HG03432 (cell line): ENCODE data around the gene PGAM2.
"Not testable (repeated sequence)": the region's sequence is repeated elsewhere in the genome, so short reads cannot be mapped to it uniquely, and the experiment has no call there.

ENCODE experiments used
- ATAC-seq: cut with Tn5 transposase; IDR thresholded peaks from one replicate; pipeline ENCODE4 v1.9.1; 2021; ENCODE audit warnings: mild to moderate bottlenecking, moderate library complexity; ENCODE audit not compliant: unreplicated experiment

Gene PGAM2

DNA sequence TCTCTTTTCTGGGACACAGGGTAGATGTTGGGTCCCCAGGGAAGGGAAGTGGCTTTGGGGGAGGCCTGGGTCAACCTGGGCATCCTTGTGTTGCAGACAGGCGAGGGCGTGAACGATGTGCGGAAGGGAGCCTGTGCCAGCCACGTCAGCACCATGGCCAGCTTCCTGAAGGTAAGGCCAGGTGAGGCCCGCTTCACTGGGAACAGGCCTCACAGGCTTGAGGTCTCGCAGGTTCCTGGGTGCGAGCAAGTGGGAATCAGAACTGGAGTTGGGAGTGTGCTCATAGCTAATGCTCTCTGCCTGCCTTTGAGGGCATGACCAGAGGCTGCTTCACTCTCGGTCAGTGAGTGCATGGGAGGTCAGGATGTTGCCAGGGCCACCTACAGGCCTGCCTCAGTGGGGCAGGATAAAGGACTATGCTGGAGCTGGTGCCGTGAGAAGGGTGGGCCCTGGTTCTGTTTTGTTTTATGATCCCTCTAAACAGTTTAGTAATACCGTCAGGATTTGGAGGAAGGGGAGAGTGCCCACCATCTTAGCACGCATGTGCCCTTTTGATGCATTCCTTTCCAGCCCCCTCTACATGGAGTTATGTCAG lies 12.5 kb downstream of the PGAM2 start:
- ATAC-seq, result no peak

DNA sequence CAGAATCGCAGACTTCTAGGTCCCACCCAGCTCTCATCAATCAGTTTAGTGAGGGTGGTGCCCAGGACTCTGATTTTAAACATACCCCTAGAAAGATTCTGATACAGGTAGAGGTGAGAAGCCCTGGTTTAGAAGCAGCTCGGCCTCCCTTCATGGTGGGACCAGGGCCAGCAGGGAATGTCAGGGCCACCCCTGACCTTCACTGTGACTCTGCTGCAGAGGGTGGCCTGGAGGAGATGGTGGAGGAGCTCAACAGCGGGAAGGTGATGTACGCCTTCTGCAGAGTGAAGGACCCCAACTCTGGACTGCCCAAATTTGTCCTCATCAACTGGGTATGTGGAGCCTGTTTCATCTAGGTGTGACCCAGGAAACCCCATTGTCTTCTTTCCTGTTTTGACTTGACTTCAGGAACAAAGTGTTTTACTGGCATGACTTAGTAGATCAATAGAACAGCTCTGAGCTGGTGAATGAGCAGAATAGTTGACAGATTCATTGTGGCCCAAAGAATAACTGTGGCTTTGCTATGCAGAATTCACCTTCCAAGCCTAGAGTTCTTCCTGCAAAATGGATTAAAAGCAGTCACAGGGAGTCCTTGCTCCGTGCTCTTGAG lies 13.7 kb downstream of the PGAM2 start:
- ATAC-seq, result no peak

DNA sequence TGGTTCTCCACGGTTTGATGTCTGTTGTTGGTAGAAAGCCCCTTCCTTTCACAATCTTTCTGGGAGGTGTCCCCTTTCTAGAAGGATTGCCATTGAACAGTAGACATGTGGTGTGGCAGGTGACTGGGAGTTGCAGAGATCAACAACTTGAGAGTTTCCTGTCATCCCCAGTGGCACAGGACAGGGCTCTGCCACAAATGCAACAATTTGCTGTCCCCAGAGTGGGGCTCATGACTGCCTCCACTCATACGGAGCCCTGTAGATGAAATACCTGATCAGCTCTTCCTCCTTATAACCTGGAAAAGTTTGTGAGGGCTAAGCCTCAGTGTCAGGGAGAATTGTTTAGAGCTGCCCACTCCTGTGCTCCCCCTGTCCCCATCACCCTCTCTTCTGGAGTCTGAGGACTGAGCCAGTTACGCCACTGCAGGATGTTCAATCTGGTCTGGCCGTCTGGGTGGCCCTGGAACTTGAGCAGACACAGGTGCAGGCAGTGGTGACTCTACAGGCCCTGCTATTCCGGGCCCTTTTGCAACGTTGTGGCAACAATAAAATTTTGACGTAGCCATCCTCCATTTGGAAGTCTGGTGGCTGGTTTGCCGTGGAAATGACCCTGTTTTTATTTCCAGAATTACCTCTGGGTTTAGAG lies 14.3 kb downstream of the PGAM2 start:
- ATAC-seq, result no peak

DNA sequence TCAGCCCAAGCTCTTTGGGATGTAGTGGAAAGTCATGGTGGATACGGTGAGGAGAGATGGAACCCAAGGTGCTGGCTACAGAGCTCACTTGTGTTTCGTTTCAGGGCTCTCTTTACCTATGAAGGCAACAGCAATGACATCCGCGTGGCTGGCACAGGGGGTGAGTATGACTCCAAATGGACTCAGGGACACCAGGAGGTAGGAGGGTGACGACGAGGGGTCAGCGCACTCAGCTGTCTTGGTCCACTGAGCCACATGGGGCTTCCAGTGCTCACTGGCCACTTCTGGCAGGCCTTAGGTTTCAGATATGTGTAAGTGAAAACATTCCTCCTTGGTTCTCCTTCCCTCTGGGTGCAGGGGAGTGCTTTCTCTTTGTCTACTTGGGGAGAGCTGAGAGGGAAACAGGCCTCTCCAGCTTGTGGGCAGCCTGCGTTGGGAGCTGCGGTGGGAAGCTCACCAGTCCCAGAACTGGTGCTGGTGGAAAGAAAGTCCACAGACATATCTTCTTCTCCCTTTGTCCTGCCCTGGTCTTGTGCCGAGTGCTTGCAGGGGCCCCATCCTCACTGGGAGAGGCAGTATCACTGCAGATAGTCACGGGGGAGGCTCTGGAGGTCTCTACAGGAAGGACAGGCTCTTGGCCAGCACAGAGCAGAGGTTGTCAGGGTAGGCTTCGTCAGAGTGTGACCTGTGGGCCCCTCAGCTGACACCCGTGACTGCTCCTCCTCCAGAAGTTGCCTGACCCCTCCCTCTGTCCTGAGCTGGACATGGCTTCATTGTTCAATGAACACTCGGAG lies 15.0 kb downstream of the PGAM2 start:
- ATAC-seq, result no peak

DNA sequence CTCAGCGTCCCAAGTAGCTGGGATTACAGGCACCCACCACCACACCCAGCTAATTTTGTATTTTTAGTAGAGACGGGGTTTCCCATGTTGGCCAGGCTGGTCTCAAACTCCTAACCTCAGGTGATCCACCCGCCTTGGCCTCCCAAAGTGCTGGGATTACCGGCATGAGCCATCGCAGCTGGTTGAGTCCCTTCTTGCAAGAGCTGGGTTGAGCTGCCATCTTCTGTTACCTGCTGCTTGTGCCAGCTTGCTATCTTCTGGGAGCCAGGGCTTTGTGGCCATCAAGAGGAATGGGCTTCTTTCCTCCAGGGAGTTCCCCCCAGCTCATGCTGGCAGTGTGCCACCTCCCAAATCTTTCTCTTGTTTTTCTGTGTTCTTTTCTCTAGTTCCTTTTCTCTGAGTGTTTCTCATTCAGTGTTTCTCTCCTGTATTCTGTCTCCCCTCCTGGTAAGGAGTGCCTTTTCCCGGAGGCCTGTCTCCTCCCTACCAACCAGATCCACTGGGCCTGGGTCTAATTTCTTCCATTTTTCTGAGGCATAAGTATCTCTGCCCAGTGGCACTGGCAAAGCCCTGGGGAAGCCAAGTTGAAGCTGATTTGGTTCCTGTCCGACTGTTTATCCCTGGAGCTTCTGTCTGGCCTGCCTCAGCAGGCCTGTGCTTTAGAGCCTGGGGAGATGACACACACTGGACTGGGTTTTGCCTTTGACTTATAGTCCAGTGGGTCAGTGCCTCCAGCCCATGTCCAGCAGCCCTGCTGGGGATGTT lies 17.2 kb downstream of the PGAM2 start:
- ATAC-seq, result no peak

DNA sequence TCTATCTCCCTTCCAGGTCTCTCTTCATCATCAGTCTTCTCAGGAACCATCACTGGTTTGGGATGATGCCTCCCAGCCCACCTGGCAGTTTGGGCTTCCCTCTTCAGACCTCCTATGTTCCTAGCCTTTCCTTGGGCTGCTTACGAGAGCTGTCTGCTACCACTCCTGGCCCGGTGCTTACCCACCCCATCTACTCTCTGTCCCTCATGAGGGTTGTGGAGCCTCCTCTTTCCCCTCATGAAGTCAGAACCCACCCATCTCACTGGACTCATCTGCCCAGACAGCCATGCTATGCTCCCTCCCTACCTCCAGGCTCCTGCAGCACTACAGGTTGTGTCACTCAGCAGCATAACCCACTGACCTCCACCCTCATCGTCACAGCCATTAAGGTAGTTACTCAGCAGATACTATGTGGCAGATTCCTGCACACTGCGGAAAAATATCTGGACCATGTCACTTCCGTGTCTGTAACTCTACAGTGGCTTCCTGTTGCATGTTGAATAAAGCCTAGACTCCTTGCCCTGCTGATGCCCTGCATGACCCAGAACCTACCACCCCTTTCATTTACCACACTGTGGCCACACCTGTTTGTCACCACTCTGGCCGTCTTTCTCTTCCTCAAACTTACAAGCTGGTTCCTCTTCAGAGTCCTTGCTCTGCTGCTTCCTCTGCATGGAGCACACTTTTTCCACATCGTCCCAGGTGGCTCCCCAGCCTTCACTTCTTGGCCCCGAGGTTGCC lies 18.9 kb downstream of the PGAM2 start:
- ATAC-seq, result peak; percentile 61

DNA sequence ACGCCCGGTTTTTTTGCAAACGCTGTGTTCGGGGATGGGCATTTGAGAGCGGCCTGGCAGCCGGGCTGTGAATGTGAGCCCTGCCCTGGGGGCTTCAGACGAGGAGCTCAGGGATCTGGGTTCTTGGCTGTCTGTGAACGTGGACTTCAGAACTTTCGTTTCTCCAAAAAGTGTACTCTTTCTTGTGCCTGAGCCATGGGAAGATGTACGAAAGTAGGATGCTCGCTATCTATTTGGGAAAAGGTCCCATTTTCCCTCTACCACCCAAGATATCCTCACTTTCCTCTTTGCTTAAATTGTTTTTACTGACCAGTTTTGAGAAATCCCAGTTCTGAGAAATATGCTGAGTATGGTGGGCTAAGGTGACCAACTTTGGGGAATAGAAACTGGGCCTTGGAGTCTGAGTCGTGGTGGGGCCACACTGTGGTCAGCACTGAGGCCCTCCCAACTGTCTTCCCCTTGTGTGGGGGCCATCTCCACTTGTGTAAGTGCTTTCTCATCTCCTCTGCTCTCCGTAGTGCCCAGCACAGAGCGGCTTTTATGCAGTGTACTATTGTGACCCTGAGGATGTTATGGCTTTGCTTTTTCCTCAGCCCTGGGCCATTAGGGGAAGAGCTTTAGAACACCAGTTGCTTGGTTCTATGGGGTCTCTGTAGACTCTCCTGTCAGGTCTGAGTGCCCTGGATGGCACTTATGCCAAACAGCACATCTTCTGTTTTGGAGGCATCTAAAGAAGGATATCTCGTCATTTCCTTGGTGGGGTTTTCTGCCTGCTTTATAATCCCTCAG lies 19.9 kb downstream of the PGAM2 start:
- ATAC-seq, result peak; percentile 16

DNA sequence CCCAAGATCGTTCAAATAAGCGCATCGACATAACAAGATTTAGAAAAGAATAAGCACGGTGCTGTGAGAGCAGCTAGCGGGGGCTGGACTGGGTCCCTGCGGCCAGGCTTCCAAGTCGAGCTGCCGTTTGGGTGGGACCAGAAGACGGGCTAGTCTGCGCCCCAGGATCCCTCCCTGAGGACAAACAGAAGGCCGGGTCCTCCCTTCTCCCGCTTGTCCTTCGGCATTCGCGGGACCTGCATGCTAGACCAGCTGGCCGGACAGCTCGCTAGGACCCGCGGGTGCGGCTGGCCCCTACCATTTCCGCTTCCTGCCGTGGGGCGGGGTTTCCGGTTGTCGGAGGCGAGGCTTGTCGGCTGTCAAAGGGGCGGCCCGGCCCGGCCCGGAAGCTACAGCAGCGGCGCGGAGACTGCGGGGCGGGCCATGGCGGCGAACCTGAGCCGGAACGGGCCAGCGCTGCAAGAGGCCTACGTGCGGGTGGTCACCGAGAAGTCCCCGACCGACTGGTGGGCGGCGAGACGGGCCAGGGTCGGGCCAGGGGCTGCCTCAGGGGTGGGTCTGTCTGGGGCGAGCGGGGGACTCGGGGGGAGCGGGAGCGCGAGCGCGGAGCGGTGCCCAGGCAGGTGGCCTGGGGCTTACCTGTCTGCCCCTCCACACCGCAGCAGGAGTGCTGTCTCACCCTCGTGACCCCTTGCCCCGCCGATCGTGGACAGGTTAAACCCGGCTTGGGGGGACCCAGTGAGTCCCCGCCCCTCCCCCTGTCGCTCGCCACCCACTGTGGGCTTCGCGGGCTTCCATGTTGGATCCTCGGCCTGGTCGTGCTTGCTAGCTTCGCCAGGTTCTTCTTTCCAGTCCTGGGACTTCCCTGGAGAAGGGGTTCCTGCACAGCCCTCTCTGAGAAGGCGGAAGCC lies 20.8 kb downstream of the PGAM2 start, which contains the start of gene DBNL:
Gene DBNL (plus strand): TSS at position 388 of the 911 bp plus-strand sequence. CDS start 36 bp downstream, at position 424.
- peak; percentile 76 for ATAC-seq

DNA sequence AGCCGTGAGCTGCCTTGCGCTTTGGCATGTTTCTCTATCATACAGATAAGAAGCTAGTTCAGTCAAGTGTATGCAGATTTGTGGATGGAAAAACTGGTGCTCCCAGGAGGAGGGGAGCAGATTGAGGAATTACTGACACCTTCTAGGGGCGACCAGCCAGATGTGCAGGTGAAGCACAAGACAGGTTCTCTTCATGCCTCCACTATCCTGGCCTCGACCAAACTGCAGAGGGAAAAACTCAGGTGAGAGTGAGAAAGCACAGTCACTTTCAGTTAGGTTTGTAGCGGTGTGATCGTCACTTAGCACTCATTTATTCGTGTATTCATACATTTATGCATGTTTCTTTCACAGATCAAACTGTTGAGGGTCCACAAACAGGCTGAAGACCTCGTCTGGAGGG lies 21.5 kb downstream of the PGAM2 start:
- no peak for ATAC-seq

DNA sequence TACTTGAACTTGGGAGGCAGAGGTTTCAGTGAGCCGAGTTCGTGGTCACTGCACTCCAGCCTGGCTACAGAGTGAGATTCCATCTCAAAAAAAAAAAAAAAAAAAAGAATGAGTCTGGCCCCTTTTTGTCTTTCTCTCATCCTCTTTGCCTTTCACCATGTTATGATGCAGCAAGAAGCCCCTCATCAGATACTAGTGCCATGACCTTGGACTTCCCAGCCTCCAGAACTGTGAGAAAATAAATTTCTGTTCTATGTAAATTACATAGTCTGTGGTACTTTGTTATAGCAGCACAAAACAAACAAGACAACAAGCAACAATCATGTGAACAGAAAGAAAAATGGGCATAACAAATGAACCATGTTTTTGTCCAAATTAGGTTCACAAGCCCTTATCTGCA lies 23.1 kb downstream of the PGAM2 start:
- no peak for ATAC-seq

DNA sequence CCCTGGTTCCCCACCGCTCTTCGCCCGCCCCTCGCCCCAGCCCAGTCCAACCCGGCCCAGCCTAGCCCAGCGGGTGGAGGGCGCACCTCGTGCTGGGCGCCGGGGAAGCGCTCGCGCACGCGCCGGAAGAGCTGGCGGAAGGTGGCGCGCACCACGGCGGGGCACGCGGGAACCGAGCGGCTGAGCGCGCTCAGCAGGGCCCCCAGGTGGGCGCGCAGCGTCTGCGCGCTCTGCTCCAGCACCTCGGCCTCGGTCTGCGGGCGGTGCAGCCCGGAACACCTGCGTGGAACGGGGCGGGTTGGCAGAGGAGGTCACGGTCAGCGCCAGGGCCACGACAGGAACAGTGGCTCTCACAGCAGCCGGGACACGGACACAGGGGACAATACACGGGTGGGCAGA lies 24.9 kb downstream of the PGAM2 start:
- peak; percentile 51 for ATAC-seq

DNA sequence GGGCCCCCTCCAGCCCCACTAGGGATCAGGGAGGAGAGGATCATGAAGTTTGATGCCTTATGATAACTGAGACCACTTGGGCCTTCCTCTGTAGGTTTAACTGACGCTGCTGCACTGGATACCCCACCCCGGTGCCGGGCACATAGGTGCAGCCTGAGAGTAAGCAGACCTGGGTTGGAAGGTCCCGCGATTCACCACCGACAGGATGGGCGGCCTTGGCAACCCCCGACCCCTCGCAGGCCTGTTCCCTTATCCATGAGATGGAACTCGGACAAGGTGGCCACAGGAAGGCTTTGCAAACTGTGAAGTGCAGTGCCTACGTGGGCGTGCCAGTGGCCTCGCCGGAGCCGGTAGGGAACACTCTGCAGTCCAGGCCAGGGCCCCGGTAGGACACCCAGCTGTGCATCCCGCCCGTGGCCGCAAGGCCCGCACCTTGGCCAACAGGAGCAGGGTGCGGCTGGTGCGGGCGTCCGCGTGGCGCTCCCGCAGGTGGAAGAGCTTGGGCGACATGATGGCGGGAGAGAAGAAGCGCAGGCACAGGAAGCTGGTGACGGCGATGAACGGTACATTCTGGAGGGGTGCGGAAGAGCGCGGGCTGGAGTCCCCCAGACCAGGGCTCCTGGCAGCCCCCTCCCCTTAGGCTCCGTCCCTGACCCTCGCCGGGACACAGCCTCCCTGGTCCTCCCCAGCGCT lies 25.4 kb downstream of the PGAM2 start:
- ATAC-seq, result peak; percentile 7

DNA sequence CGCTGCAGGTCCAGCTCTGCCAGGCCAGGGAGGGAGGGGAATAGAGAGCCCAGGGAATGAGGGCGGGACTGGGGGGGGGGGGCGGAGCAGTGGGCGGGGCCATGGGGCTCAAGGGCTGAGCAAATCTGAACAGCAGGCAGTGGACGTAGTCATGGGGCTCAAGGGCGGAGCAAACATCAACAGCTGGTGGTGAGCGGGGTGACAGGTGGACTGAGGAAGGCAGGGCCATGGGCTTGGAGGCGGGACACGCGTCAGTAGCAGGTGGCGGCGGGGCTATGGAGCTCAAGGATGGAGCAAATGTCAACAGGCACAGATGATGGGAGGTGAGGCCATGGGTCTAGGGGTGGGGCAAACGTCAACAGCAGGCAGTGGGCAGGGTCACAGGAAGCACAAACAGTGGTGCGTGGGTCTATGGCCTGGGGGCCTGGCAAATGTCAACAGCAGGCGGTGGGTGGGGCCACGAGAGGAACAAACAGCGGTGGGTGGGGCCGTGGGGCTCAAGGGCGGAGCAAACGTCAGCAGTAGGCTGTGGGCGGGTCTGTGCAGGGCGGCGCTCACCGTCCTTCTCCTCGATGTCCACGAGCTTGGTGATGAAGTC lies 26.3 kb downstream of the PGAM2 start:
- ATAC-seq, result peak; percentile 72

DNA sequence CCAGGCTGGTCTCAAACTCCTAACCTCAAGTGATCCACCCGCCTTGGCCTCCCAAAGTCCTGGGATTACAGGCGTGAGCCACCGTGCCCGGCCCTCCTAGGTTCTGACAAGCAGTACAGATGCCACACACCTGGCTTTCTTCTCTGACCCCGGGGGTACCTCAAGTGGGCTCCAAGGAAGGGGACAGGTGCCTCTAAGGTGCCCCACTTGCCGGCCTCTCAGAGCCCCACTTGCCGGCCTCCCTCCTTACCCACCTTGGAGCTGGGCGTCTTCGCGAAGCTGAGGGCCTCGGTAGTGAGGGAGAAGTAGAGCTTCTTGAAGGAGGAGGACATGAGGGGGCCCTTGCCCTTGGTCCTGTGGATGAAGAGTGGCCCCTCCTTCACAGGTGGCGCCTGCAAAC lies 26.8 kb downstream of the PGAM2 start:
- not testable (repeated sequence) for ATAC-seq

DNA sequence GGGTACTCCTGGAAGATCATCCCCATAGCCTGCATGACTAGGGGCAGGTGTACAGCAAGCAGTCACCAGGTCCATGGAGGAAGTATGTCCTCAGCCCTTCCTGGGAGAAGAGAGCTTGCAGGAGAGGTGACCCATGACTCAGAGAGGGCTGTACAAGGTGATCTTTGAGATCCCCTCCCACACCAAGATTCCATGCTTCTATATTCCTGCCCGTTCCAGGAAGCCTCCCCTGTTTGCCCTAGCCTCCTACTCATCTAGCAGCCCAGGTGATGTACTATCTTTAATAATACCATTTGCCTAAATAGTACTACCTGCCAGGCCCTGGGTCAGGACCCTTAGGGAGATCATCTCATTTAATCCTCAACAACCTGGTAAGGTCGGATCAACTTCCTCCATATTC lies 27.4 kb downstream of the PGAM2 start:
- ATAC-seq, result not testable (repeated sequence)

DNA sequence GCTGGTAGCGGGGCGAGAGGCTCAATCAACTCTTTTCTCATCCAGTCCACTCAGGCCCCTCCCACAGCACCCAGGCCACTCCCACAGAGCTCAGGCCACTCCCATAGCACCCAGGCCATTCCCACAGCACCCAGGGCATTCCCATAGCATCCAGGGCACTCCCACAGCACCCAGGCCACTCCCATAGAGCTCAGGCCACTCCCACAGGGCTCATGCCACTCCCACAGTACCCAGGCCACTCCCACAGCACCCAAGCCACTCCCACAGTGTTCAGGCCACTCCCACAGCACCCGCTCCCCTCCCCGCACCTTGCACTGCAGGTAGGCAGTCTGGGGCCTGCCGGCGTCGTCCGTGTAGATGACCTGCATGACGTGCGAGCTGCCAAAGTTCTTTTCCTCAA lies 29.0 kb downstream of the PGAM2 start:
- not testable (repeated sequence) for ATAC-seq
